GM19468 (cell line): ENCODE data around the gene HAP1.
"Not testable (repeated sequence)": the region's sequence is repeated elsewhere in the genome, so short reads cannot be mapped to it uniquely, and the experiment has no call there.

Experiments
- ATAC-seq: cut with Tn5 transposase; IDR thresholded peaks from one replicate; pipeline ENCODE4 v1.9.1; 2021; ENCODE audit warnings: mild to moderate bottlenecking, moderate library complexity, moderate number of reproducible peaks; ENCODE audit not compliant: unreplicated experiment; ENCODE audit errors: extremely low read depth

Gene HAP1

GRCh38 chr17:41695134-41695661, 39.2 kb downstream of the HAP1 start:
- no peak for ATAC-seq

GRCh38 chr17:41692722-41693521, 41.5 kb downstream of the HAP1 start:
- ATAC-seq = no peak

GRCh38 chr17:41691031-41691777, 43.2 kb downstream of the HAP1 start:
- no peak for ATAC-seq

- ATAC-seq = no peak
Measured at GRCh38 chr17:41690497-41690896, 43.9 kb downstream of the HAP1 start.

GRCh38 chr17:41689497-41690299, 44.7 kb downstream of the HAP1 start:
- no peak for ATAC-seq

GRCh38 chr17:41688641-41689496, 45.6 kb downstream of the HAP1 start, which contains the start of gene EIF1:
TSS of gene EIF1 (plus strand) at chr17:41688885. CDS start at chr17:41689039, 154 bp downstream.
- ATAC-seq = peak; percentile 68

GRCh38 chr17:41687828-41688640, 46.4 kb downstream of the HAP1 start:
- ATAC-seq = no peak

GRCh38 chr17:41686281-41686680, 48.2 kb downstream of the HAP1 start:
- no peak for ATAC-seq

- ATAC-seq = not testable (repeated sequence)
Measured at GRCh38 chr17:41685753-41686152, 48.7 kb downstream of the HAP1 start.

GRCh38 chr17:41684035-41684434, 50.4 kb downstream of the HAP1 start:
- ATAC-seq = no peak

GRCh38 chr17:41683441-41684007, 50.9 kb downstream of the HAP1 start:
- ATAC-seq = no peak

- ATAC-seq = no peak
Measured at GRCh38 chr17:41682631-41683030, 51.8 kb downstream of the HAP1 start.

- ATAC-seq = no peak
Measured at GRCh38 chr17:41681776-41682175, 52.7 kb downstream of the HAP1 start.

- ATAC-seq = no peak
Measured at GRCh38 chr17:41680426-41681040, 53.9 kb downstream of the HAP1 start.

GRCh38 chr17:41679740-41680425, 54.6 kb downstream of the HAP1 start:
- ATAC-seq = no peak

GRCh38 chr17:41678907-41679739, 55.3 kb downstream of the HAP1 start:
- peak; percentile 20 for ATAC-seq
